Gastrocnemius medialis (tissue), 4 donors: ENCODE results near the gene NDUFA12.

ENCODE experiments used
- CTCF ChIP-seq, 5 experiments: fragments of 450-650 bp in 3 of 5; fragments of 200-600 bp in 2 of 5; sonication (generic) in 2 of 5; IDR thresholded peaks in 4 of 5; conservative IDR thresholded peaks in 1 of 5; 1 replicate in 4 of 5; 2 replicates in 1 of 5; pipeline ENCODE4 v1.5.1; 2016 to 2019; ENCODE audit warnings: antibody characterized with exemption in 5 of 5, mild to moderate bottlenecking in 3 of 5, moderate library complexity in 3 of 5
- POLR2A ChIP-seq, 2 donors: fragments of 450-650 bp; IDR thresholded peaks; one replicate each; pipeline ENCODE4 v1.6.1; 2017; ENCODE audit warnings: antibody characterized with exemption in 2 of 2, mild to moderate bottlenecking in 2 of 2, moderate library complexity in 2 of 2

GRCh38 chr12:95006206-95006605, 2.7 kb upstream of the NDUFA12 start:
- TF ChIP-seq CTCF (IDR thresholded peaks at IDR 0.05 in 4 of 5, conservative IDR thresholded peaks at IDR 0.05 in 1 of 5) = no peak
- TF ChIP-seq POLR2A (IDR thresholded peaks at IDR 0.05) = no peak
